H1 (cell line): ENCODE data around the gene DMWD. TPM values are rescaled to one million over a fixed set of nuclear protein-coding genes. Genes with fewer than 3 reads are reported as not detected.

Experiments used
- CTCF ChIA-PET: fragments of 300-600 bp; sonication (Branson Sonifier 250); formaldehyde crosslinking; loops from one replicate; lab custom pipeline; 2021; ENCODE audit not compliant: partially characterized antibody; lab: Charles Lee
- POLR2A ChIA-PET: fragments of 300-600 bp; sonication (Branson Sonifier 250); formaldehyde crosslinking; loops from one replicate; lab custom pipeline; 2021; ENCODE audit warnings: inconsistent platforms; ENCODE audit not compliant: partially characterized antibody; lab: Charles Lee
- DNase-seq, 2 experiments: peaks; one replicate each; pipeline versions ENCODE4 v3.0.0 to v3.0.0-alpha.2; 2010 to 2022; ENCODE audit warnings: low spot score in 2 of 2, low read depth in 1 of 2, mixed read lengths in 1 of 2
- FAIRE-seq: peaks from 2 replicates; lab custom pipeline; 2011; peaks lifted over from hg19 to GRCh38; lab: Jason Lieb, UNC
- H2AFZ ChIP-seq: 2 replicates; pipeline ENCODE4 v1.8.1; 2012; ENCODE audit warnings: low read length, inconsistent platforms
- H2AK5ac ChIP-seq: 2 replicates; pipeline ENCODE4 v1.6.1; 2013; ENCODE audit warnings: low read depth, low read length
- H2BK120ac ChIP-seq: replicated peaks from 2 replicates; pipeline ENCODE3; 2013; ENCODE audit warnings: low read depth, low read length, inconsistent platforms
- H2BK12ac ChIP-seq: 2 replicates; pipeline ENCODE4 v1.6.1; 2013; ENCODE audit warnings: low read depth, low read length
- H2BK15ac ChIP-seq: 2 replicates; pipeline ENCODE4 v1.6.1; 2013; ENCODE audit warnings: low read length
- H2BK20ac ChIP-seq: 2 replicates; pipeline ENCODE4 v1.6.1; 2013; ENCODE audit warnings: low read length
- H2BK5ac ChIP-seq: 2 replicates; pipeline ENCODE4 v1.6.1; 2013; ENCODE audit warnings: low read depth, low read length
- H3K14ac ChIP-seq: 2 replicates; pipeline ENCODE4 v1.6.1; 2013; ENCODE audit warnings: inconsistent platforms; ENCODE audit not compliant: insufficient read length
- H3K18ac ChIP-seq: 2 replicates; pipeline ENCODE4 v1.6.1; 2013; ENCODE audit warnings: low read length; ENCODE audit errors: extremely low read depth
- H3K23ac ChIP-seq: 2 replicates; pipeline ENCODE4 v1.6.1; 2013; ENCODE audit warnings: inconsistent platforms; ENCODE audit not compliant: insufficient read length
- H3K23me2 ChIP-seq: 2 replicates; pipeline ENCODE4 v1.6.1; 2013; ENCODE audit warnings: low read depth, low read length
- H3K27ac ChIP-seq: 2 replicates; pipeline ENCODE4 v1.6.1; 2011; ENCODE audit warnings: low read depth, low read length, inconsistent platforms
- H3K27me3 ChIP-seq, 4 experiments: replicated peaks in 1 of 4; 1 replicate in 1 of 4; 2 replicates in 3 of 4; pipeline versions ENCODE4 v1.6.1 to v1.8.1; 2011 to 2013; ENCODE audit warnings: low read length in 3 of 4, mild to moderate bottlenecking in 3 of 4, inconsistent platforms in 2 of 4, mixed read lengths in 2 of 4, moderate library complexity in 1 of 4; ENCODE audit not compliant: control insufficient read depth in 3 of 4, insufficient read depth in 3 of 4; ENCODE audit errors: extremely low read depth in 1 of 4
- H3K36me3 ChIP-seq, 4 experiments: 2 replicates each; pipeline versions ENCODE4 v1.6.1 to v1.8.1; 2011 to 2013; ENCODE audit warnings: mild to moderate bottlenecking in 4 of 4, low read length in 3 of 4, moderate library complexity in 2 of 4, control low read depth in 1 of 4, inconsistent platforms in 1 of 4; ENCODE audit not compliant: insufficient read depth in 4 of 4, control insufficient read depth in 2 of 4
- H3K4ac ChIP-seq: replicated peaks from 2 replicates; pipeline ENCODE3; 2013; ENCODE audit warnings: low read length, low read depth, mixed read lengths, inconsistent platforms; ENCODE audit not compliant: insufficient read length
- H3K4me1 ChIP-seq, 4 experiments: replicated peaks in 1 of 4; 1 replicate in 1 of 4; 2 replicates in 3 of 4; pipeline versions ENCODE4 v1.6.1 to v1.8.1; 2011 to 2013; ENCODE audit warnings: low read length in 3 of 4, inconsistent platforms in 2 of 4, mixed read lengths in 1 of 4; ENCODE audit not compliant: insufficient read depth in 4 of 4, control insufficient read depth in 3 of 4
- H3K4me2 ChIP-seq, 2 experiments: 2 replicates each; pipeline versions ENCODE4 v1.6.1 to v1.8.1; 2011 to 2013; ENCODE audit warnings: low read depth in 2 of 2, low read length in 2 of 2, control low read depth in 1 of 2, inconsistent platforms in 1 of 2, mild to moderate bottlenecking in 1 of 2; ENCODE audit not compliant: insufficient read depth in 1 of 2
- H3K4me3 ChIP-seq, 4 experiments: fragments of 200-600, 300-600 bp in 1 of 4; sonication (generic), shearing (Covaris generic), sonication (Bioruptor Twin) in 1 of 4; 2 replicates each; pipeline versions ENCODE4 v1.5.1 to v1.8.1; 2011 to 2016; ENCODE audit warnings: low read length in 4 of 4, low read depth in 3 of 4, control low read depth in 2 of 4, inconsistent platforms in 2 of 4, mild to moderate bottlenecking in 2 of 4, mixed read lengths in 1 of 4, moderate library complexity in 1 of 4; ENCODE audit not compliant: insufficient read depth in 2 of 4; ENCODE audit errors: extremely low read depth in 1 of 4
- H3K56ac ChIP-seq: replicated peaks from 2 replicates; pipeline ENCODE3; 2013; ENCODE audit warnings: low read depth, mild to moderate bottlenecking, mixed read lengths, low read length, inconsistent platforms; ENCODE audit not compliant: insufficient read length
- H3K79me1 ChIP-seq: 2 replicates; pipeline ENCODE4 v1.6.1; 2013; ENCODE audit warnings: low read depth, low read length, control low read depth
- H3K79me2 ChIP-seq, 2 experiments: 2 replicates each; pipeline versions ENCODE4 v1.6.1 to v1.8.1; 2012 to 2013; ENCODE audit warnings: low read length in 2 of 2, mild to moderate bottlenecking in 2 of 2, inconsistent platforms in 1 of 2; ENCODE audit not compliant: insufficient read depth in 2 of 2, control insufficient read depth in 1 of 2
- H3K9ac ChIP-seq, 4 experiments: replicated peaks in 1 of 4; 1 replicate in 1 of 4; 2 replicates in 3 of 4; pipeline versions ENCODE4 v1.6.1 to v1.8.1; 2011 to 2013; ENCODE audit warnings: low read depth in 3 of 4, low read length in 3 of 4, control low read depth in 2 of 4, mild to moderate bottlenecking in 2 of 4, moderate library complexity in 2 of 4, inconsistent platforms in 1 of 4; ENCODE audit errors: extremely low read depth in 1 of 4
- H3K9me3 ChIP-seq, 2 experiments: 2 replicates each; pipeline versions ENCODE4 v1.6.1 to v1.8.1; 2012 to 2013; ENCODE audit warnings: mild to moderate bottlenecking in 2 of 2, moderate library complexity in 2 of 2, control low read depth in 1 of 2, inconsistent platforms in 1 of 2, low read depth in 1 of 2, low read length in 1 of 2, mixed read lengths in 1 of 2; ENCODE audit not compliant: insufficient read depth in 2 of 2
- H4K20me1 ChIP-seq, 2 experiments: replicated peaks in 1 of 2; 2 replicates each; pipeline versions ENCODE3 to v1.8.1; 2011 to 2013; ENCODE audit warnings: inconsistent platforms in 2 of 2, low read length in 2 of 2, mild to moderate bottlenecking in 1 of 2; ENCODE audit not compliant: insufficient read depth in 2 of 2, control insufficient read depth in 1 of 2
- H4K5ac ChIP-seq: 2 replicates; pipeline ENCODE4 v1.6.1; 2013; ENCODE audit warnings: low read length, low read depth, mixed read lengths, inconsistent platforms; ENCODE audit not compliant: insufficient read length
- H4K8ac ChIP-seq: 2 replicates; pipeline ENCODE4 v1.8.0; 2013; ENCODE audit warnings: mild to moderate bottlenecking, moderate library complexity, low read length, inconsistent platforms; ENCODE audit not compliant: insufficient read depth; ENCODE audit errors: extremely low read depth
- H4K91ac ChIP-seq: replicated peaks from 2 replicates; pipeline ENCODE3; 2013; ENCODE audit warnings: low read length, mixed read lengths, inconsistent platforms; ENCODE audit not compliant: insufficient read length
- ATF3 ChIP-seq: IDR thresholded peaks from 2 replicates; pipeline ENCODE4 v1.6.1; 2011; ENCODE audit warnings: low read depth, mild to moderate bottlenecking, low read length; ENCODE audit not compliant: insufficient read depth
- EZH2 ChIP-seq: fragments of 200-600 bp; sonication (generic); IDR thresholded peaks from 2 replicates; pipeline ENCODE4 v1.7.1; 2012; ENCODE audit warnings: low read depth, mild to moderate bottlenecking, moderate library complexity, low read length, inconsistent platforms; ENCODE audit not compliant: severe bottlenecking
- PHF8 ChIP-seq: fragments of 200-600 bp; sonication (generic); conservative IDR thresholded peaks from 2 replicates; pipeline ENCODE4 v1.7.1; 2012; ENCODE audit warnings: low read depth, mild to moderate bottlenecking, inconsistent platforms, low read length, moderate library complexity
- POLR2AphosphoS5 ChIP-seq: IDR thresholded peaks from 2 replicates; pipeline ENCODE4 v1.6.1; 2011; ENCODE audit warnings: low read depth, low read length
- RAD21 ChIP-seq, 2 experiments: IDR thresholded peaks in 1 of 2; conservative IDR thresholded peaks in 1 of 2; 2 replicates each; pipeline ENCODE4 v1.6.1; 2011; ENCODE audit warnings: low read depth in 2 of 2, low read length in 2 of 2, improper control_type of control experiment in 1 of 2, inconsistent platforms in 1 of 2, mild to moderate bottlenecking in 1 of 2, moderate library complexity in 1 of 2
- SIX5 ChIP-seq: IDR thresholded peaks from 2 replicates; pipeline ENCODE4 v1.6.1; 2011; ENCODE audit warnings: mild to moderate bottlenecking, low read depth, low read length
- WGBS, 2 experiments: shearing (Covaris generic) in 1 of 2; methylation state at CpG; one replicate each; pipeline versions ENCODE4 v1.1.6 to v1.1.7; 2013 to 2015; ENCODE audit warnings: low lambda C conversion rate in 2 of 2, mixed read lengths in 2 of 2, inconsistent platforms in 1 of 2, low coverage in 1 of 2, missing lambda C conversion rate in 1 of 2; ENCODE audit not compliant: insufficient replicate concordance in 2 of 2, insufficient coverage in 1 of 2, insufficient read length in 1 of 2; ENCODE audit errors: extremely low coverage in 1 of 2, missing lambda C conversion rate in 1 of 2; 5-methylcytosine and 5-hydroxymethylcytosine counted together
- polyA plus RNA-seq, 7 experiments: library from polyadenylated mRNA; depleted of rRNA in 3 of 7; stranded (reverse) in 5 of 7; unstranded in 2 of 7; fragments of >200 nt in 5 of 7; fragments of 200-250 nt in 2 of 7; gene quantifications; 1 replicate in 5 of 7; 2 replicates in 1 of 7; 4 replicates in 1 of 7; pipeline versions ENCODE4 v1.2.1 to v1.2.3, GENCODE V29; 2011 to 2013; ENCODE audit warnings: missing spikeins in 2 of 7, mixed read lengths in 2 of 7
- total RNA-seq: library from RNA; stranded (reverse); fragmentation: NEBNext Ultra II Directional; extraction: Animal tissue kit (Norgen Biotek cat#: 25700); gene quantifications from 2 replicates; pipeline ENCODE4 v1.2.1, GENCODE V29; 2021
- TF ChIP-seq, protein P1 (sequence below): IDR thresholded peaks from 2 replicates; pipeline ENCODE4 v1.6.1; 2012; ENCODE audit warnings: inconsistent platforms

Gene DMWD
- total and polyA plus RNA-seq, 2 of the 8 experiments (the other 6 are each of a cell fraction or from before 2014, with no cell fraction given) = 13.6 to 41.0 TPM

- Histone ChIP-seq H2BK15ac (0 out of 2 replicates have a peak overlapping the region, but pooled peaks have one; percentile 46), H3K79me2 (no peaks in the 10 kb centered on the region), H3K36me3 (no peaks in the 10 kb centered on the region), H3K79me1 (no peaks in the 10 kb centered on the region), H3K4me2 (no peak overlapping the region), H2BK5ac (no peak overlapping the region), H2BK120ac (no peak overlapping the region), H4K5ac (no peak overlapping the region), H2BK12ac (no peak overlapping the region), H3K18ac (no peak overlapping the region), H4K91ac (no peak overlapping the region), H2AK5ac (no peak overlapping the region), H3K9me3 (no peaks in the 10 kb centered on the region), H3K27ac (no peak overlapping the region), H3K14ac (no peak overlapping the region), H3K4me3 (no peak overlapping the region), H3K9ac (no peak overlapping the region), H3K4me1 (peaks cover under 1 to 5% (median 3%) of the 10 kb centered on the region in 4 experiments), H2AFZ (no peak overlapping the region), H3K23ac (no peak overlapping the region), H4K20me1 (no peaks in the 10 kb centered on the region), H2BK20ac (no peak overlapping the region), H3K56ac (no peak overlapping the region), H3K23me2 (no peaks in the 10 kb centered on the region), H3K27me3 (peaks cover 0 to 2% (median 1%) of the 10 kb centered on the region in 4 experiments; a peak in 1 of 7 replicates), H3K4ac (no peak overlapping the region), H4K8ac (no peak overlapping the region; the same call in 1 of the 2 replicates)
- CTCF ChIA-PET = interaction anchor here (0.7 to 1.3 kb wide), 4 partner anchors 8 to 66 kb away, joined by 3 to 4 read pairs (median 4); partner anchors contain the start of gene QPCTL
- DNase-seq (no peak), FAIRE-seq (no peak)
- TF ChIP-seq PHF8 = no peak
- TF ChIP-seq, protein P1, sequence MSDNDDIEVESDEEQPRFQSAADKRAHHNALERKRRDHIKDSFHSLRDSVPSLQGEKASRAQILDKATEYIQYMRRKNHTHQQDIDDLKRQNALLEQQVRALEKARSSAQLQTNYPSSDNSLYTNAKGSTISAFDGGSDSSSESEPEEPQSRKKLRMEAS = no peak
- TF ChIP-seq RAD21 (IDR thresholded peaks at IDR 0.05 in 1 of 2, conservative IDR thresholded peaks at IDR 0.05 in 1 of 2; ENCODE audit: low read depth in 2 of 2, low read length in 2 of 2) = no peak
- no peak for TF ChIP-seq SIX5
- no peak for TF ChIP-seq EZH2
- TF ChIP-seq POLR2AphosphoS5 = no peak
- no peak for TF ChIP-seq ATF3
- WGBS, 2 experiments = 90% methylated on average over 9 of the region's 9 CpGs; no CpG with 5 or more reads in 1 of the 2 experiments
- POLR2A ChIA-PET = interaction anchor here (12.9 to 16.2 kb wide), 2 partner anchors 11 to 41 kb away, joined by 153 to 284 read pairs; partner anchors contain the start of gene SIX5
Observed at GRCh38 chr19:45758921-45759320, 33.7 kb downstream of the DMWD start.
